ENCODE measurements around the gene DMRT1. TPM values are rescaled to one million over a fixed set of nuclear protein-coding genes. Genes with fewer than 3 reads are reported as not detected.

DMRT1 gene
- total RNA-seq, 1 donor from 2014 or later = not detected

GRCh38 chr9:959105-959504 lies 117.6 kb downstream of the DMRT1 start:
- DNase-seq (ENCODE audit: low read depth, low spot score) = no peak
- no peaks in the 10 kb centered on the region for H3K36me3 Mint-ChIP-seq (ENCODE audit: low read depth)
- H3K4me3 Mint-ChIP-seq = no peak overlapping the region
- TF ChIP-seq CTCF (conservative IDR thresholded peaks at IDR 0.05) = no peak
- no peaks in the 10 kb centered on the region for H3K9me3 Mint-ChIP-seq
- no peak overlapping the region for H3K27ac Mint-ChIP-seq (ENCODE audit: unreplicated experiment)
- H3K4me1 Mint-ChIP-seq = no peaks in the 10 kb centered on the region
- peaks cover 61% of the 10 kb centered on the region for H3K27me3 Mint-ChIP-seq (ENCODE audit: low read depth)

GRCh38 chr9:959914-960313 lies 118.4 kb downstream of the DMRT1 start:
- no peaks in the 10 kb centered on the region for H3K9me3 Mint-ChIP-seq
- H3K27me3 Mint-ChIP-seq (ENCODE audit: low read depth) = peaks cover 69% of the 10 kb centered on the region
- H3K36me3 Mint-ChIP-seq (ENCODE audit: low read depth) = no peaks in the 10 kb centered on the region
- H3K4me3 Mint-ChIP-seq = no peak overlapping the region
- no peaks in the 10 kb centered on the region for H3K4me1 Mint-ChIP-seq
- no peak for TF ChIP-seq CTCF (conservative IDR thresholded peaks at IDR 0.05)
- DNase-seq (ENCODE audit: low read depth, low spot score) = no peak
- H3K27ac Mint-ChIP-seq (ENCODE audit: unreplicated experiment) = no peak overlapping the region

- no peaks in the 10 kb centered on the region for H3K36me3 Mint-ChIP-seq (ENCODE audit: low read depth)
- no peaks in the 10 kb centered on the region for H3K4me1 Mint-ChIP-seq
- DNase-seq (ENCODE audit: low read depth, low spot score) = no peak
- H3K4me3 Mint-ChIP-seq = no peak overlapping the region
- H3K9me3 Mint-ChIP-seq = no peaks in the 10 kb centered on the region
- H3K27me3 Mint-ChIP-seq (ENCODE audit: low read depth) = peaks cover 88% of the 10 kb centered on the region
- no peak overlapping the region for H3K27ac Mint-ChIP-seq (ENCODE audit: unreplicated experiment)
- no peak for TF ChIP-seq CTCF (conservative IDR thresholded peaks at IDR 0.05)
Measured at GRCh38 chr9:962023-962422, 120.5 kb downstream of the DMRT1 start.

GRCh38 chr9:965497-965896 lies 124.0 kb downstream of the DMRT1 start:
- DNase-seq (ENCODE audit: low read depth, low spot score) = no peak
- H3K9me3 Mint-ChIP-seq = no peaks in the 10 kb centered on the region
- H3K36me3 Mint-ChIP-seq (ENCODE audit: low read depth) = no peaks in the 10 kb centered on the region
- peaks cover 99% of the 10 kb centered on the region for H3K27me3 Mint-ChIP-seq (ENCODE audit: low read depth)
- no peak overlapping the region for H3K4me3 Mint-ChIP-seq
- peaks cover 5% of the 10 kb centered on the region for H3K4me1 Mint-ChIP-seq
- H3K27ac Mint-ChIP-seq (ENCODE audit: unreplicated experiment) = no peak overlapping the region
- no peak for TF ChIP-seq CTCF (conservative IDR thresholded peaks at IDR 0.05)

- H3K27ac Mint-ChIP-seq (ENCODE audit: unreplicated experiment) = no peak overlapping the region
- no peak for TF ChIP-seq CTCF (conservative IDR thresholded peaks at IDR 0.05)
- no peaks in the 10 kb centered on the region for H3K9me3 Mint-ChIP-seq
- peaks cover 5% of the 10 kb centered on the region for H3K4me1 Mint-ChIP-seq
- peaks cover 99% of the 10 kb centered on the region for H3K27me3 Mint-ChIP-seq (ENCODE audit: low read depth)
- H3K36me3 Mint-ChIP-seq (ENCODE audit: low read depth) = no peaks in the 10 kb centered on the region
- no peak overlapping the region for H3K4me3 Mint-ChIP-seq
- DNase-seq (ENCODE audit: low read depth, low spot score) = no peak
Measured at GRCh38 chr9:966870-967269, 125.4 kb downstream of the DMRT1 start.

- no peak for DNase-seq (ENCODE audit: low read depth, low spot score)
- Mint-ChIP-seq H3K36me3 (ENCODE audit: low read depth) (no peaks in the 10 kb centered on the region), H3K27me3 (ENCODE audit: low read depth) (peaks cover 99% of the 10 kb centered on the region), H3K4me3 (no peak overlapping the region), H3K9me3 (no peaks in the 10 kb centered on the region), H3K4me1 (peaks cover 7% of the 10 kb centered on the region), H3K27ac (ENCODE audit: unreplicated experiment) (no peak overlapping the region)
- TF ChIP-seq CTCF (conservative IDR thresholded peaks at IDR 0.05) = no peak
Measured at GRCh38 chr9:967436-967835, 125.9 kb downstream of the DMRT1 start.
